ENCODE data around the gene S100A3. TPM values are rescaled to one million over a fixed set of nuclear protein-coding genes. Genes with fewer than 3 reads are reported as not detected.

The S100A3 gene
- total RNA-seq, 1 donor from 2014 or later, result not detected

- no peaks in the 10 kb centered on the region for H3K27me3 ChIP-seq
Observed at GRCh38 chr1:153506386-153506785, 42.7 kb downstream of the S100A3 start.

GRCh38 chr1:153505576-153505975 lies 43.5 kb downstream of the S100A3 start:
- no peaks in the 10 kb centered on the region for H3K9me3 ChIP-seq
- peaks cover 11 to 20% of the 10 kb centered on the region in 2 donors for H3K4me1 ChIP-seq
- no peaks in the 10 kb centered on the region for H3K27me3 ChIP-seq
- no peaks in the 10 kb centered on the region for H3K36me3 ChIP-seq
- intact Hi-C loops (cut with DNase I), result loop anchor here (5.0 kb wide), 1 partner anchor 122 kb away; the partner anchor contains the start of genes S100A1 and S100A13
- TF ChIP-seq CTCF (IDR thresholded peaks at IDR 0.05), result no peak
- no peak overlapping the region for H3K4me3 ChIP-seq
- H3K27ac ChIP-seq, result peak overlapping the region; percentile 78 to 94
- peak in 1 of 2 donors; percentile 43 for DNase-seq (ENCODE audit: low spot score in 2 of 2)

More at GRCh38 chr1:153506386-153506785, 42.7 kb downstream of the S100A3 start:
- Histone ChIP-seq H3K4me3 (no peak overlapping the region), H3K27ac (peak overlapping the region; percentile 78 to 94), H3K9me3 (no peaks in the 10 kb centered on the region), H3K36me3 (no peaks in the 10 kb centered on the region), H3K4me1 (peaks cover 11 to 25% of the 10 kb centered on the region in 2 donors)
- intact Hi-C loops (cut with DNase I), result loop anchor here (2.0 to 5.0 kb wide), 2 partner anchors 16 to 121 kb away; partner anchors contain the start of genes S100A1 and S100A13
- DNase-seq (ENCODE audit: low spot score in 2 of 2), result no peak
- TF ChIP-seq CTCF (IDR thresholded peaks at IDR 0.05), result no peak

- DNase-seq (ENCODE audit: low spot score in 2 of 2), result no peak
- no peaks in the 10 kb centered on the region for H3K27me3 ChIP-seq
- no peak overlapping the region for H3K27ac ChIP-seq
- H3K9me3 ChIP-seq, result no peaks in the 10 kb centered on the region
- intact Hi-C loops (cut with DNase I), result no loop called here
- TF ChIP-seq CTCF (IDR thresholded peaks at IDR 0.05), result no peak
- no peaks in the 10 kb centered on the region for H3K36me3 ChIP-seq
- peaks cover 14 to 23% of the 10 kb centered on the region in 2 donors for H3K4me1 ChIP-seq
- H3K4me3 ChIP-seq, result no peak overlapping the region
Observed at GRCh38 chr1:153503766-153504165, 45.3 kb downstream of the S100A3 start.

GRCh38 chr1:153498746-153499145 lies 50.3 kb downstream of the S100A3 start:
- TF ChIP-seq CTCF (IDR thresholded peaks at IDR 0.05), result no peak
- Histone ChIP-seq H3K27ac (no peak overlapping the region), H3K9me3 (no peaks in the 10 kb centered on the region), H3K27me3 (no peaks in the 10 kb centered on the region), H3K4me1 (peaks cover 5 to 7% of the 10 kb centered on the region in 2 donors), H3K4me3 (no peak overlapping the region), H3K36me3 (no peaks in the 10 kb centered on the region)
- DNase-seq (ENCODE audit: low spot score in 2 of 2), result peak in 1 of 2 donors; percentile 1
- intact Hi-C loops (cut with DNase I), result no loop called here

Other genes starting within 250 kb of the S100A3 start
- not detected for gene PGLYRP3, start 236.3 kb downstream of the S100A3 start, total RNA-seq
- gene PGLYRP4, start 200.4 kb downstream of the S100A3 start, total RNA-seq, result not detected
- 764 TPM for gene S100A9, start 191.4 kb downstream of the S100A3 start, total RNA-seq
- gene S100A12, start 173.6 kb downstream of the S100A3 start, total RNA-seq, result not detected
- 33.5 TPM for gene S100A8, start 158.2 kb downstream of the S100A3 start, total RNA-seq
- not detected for gene S100A7A, start 132.7 kb downstream of the S100A3 start, total RNA-seq
- not detected for gene S100A7, start 88.6 kb downstream of the S100A3 start, total RNA-seq
- 336 TPM for gene S100A6, start 13.3 kb downstream of the S100A3 start, total RNA-seq
- gene S100A5, start 8.3 kb downstream of the S100A3 start, total RNA-seq, result not detected
- gene S100A4, start 3.5 kb downstream of the S100A3 start, total RNA-seq, result 690 TPM
- not detected for gene S100A2, start 16.6 kb upstream of the S100A3 start, total RNA-seq
- 364 TPM for gene S100A16, start 63.9 kb upstream of the S100A3 start, total RNA-seq
- gene S100A14, start 67.1 kb upstream of the S100A3 start, total RNA-seq, result 1.5 TPM
- gene S100A13, start 78.2 kb upstream of the S100A3 start, total RNA-seq, result 89.7 TPM
- not detected for gene S100A1, start 79.2 kb upstream of the S100A3 start, total RNA-seq
- gene CHTOP, start 84.8 kb upstream of the S100A3 start, total RNA-seq, result 58.9 TPM
- gene SNAPIN, start 109.4 kb upstream of the S100A3 start, total RNA-seq, result 61.0 TPM
- gene ILF2, start 121.7 kb upstream of the S100A3 start, total RNA-seq, result 37.5 TPM
- 187 TPM for gene NPR1, start 129.4 kb upstream of the S100A3 start, total RNA-seq
- gene INTS3, start 178.8 kb upstream of the S100A3 start, total RNA-seq, result 55.9 TPM
- gene SLC27A3, start 226.1 kb upstream of the S100A3 start, total RNA-seq, result 315 TPM

Measured in ascending aorta (tissue), 2 donors.